HL-60 (cell line): ENCODE results near the gene MBNL1.

Source experiments
- DNase-seq, 2 experiments: peaks; one replicate each; pipeline ENCODE4 v3.0.0-alpha.2; 2010 to 2020; ENCODE audit warnings: low read depth in 1 of 2, low spot score in 1 of 2
- H3K27ac ChIP-seq: fragments of 250-450 bp; sonication (Bioruptor Pico); replicated peaks from 2 replicates; pipeline ENCODE4 v1.5.1; 2020; ENCODE audit warnings: mild to moderate bottlenecking, moderate library complexity
- H3K27me3 ChIP-seq: fragments of 250-450 bp; sonication (Bioruptor Pico); 2 replicates; pipeline ENCODE4 v1.5.1; 2021; ENCODE audit warnings: mild to moderate bottlenecking, moderate library complexity; ENCODE audit not compliant: insufficient read depth, poor library complexity, severe bottlenecking
- H3K4me3 ChIP-seq: replicated peaks from 2 replicates; pipeline ENCODE4 v1.5.1; 2011; ENCODE audit warnings: mild to moderate bottlenecking, control low read depth, low read length; ENCODE audit not compliant: insufficient read depth
- GABPA ChIP-seq: IDR thresholded peaks from 2 replicates; pipeline ENCODE4 v1.6.1; 2012; ENCODE audit warnings: low read depth
- POLR2AphosphoS5 ChIP-seq: IDR thresholded peaks from 2 replicates; pipeline ENCODE4 v1.6.1; 2012; ENCODE audit warnings: low read depth
- REST ChIP-seq: IDR thresholded peaks from 2 replicates; pipeline ENCODE4 v1.6.1; 2012; ENCODE audit warnings: low read depth; ENCODE audit not compliant: insufficient replicate concordance
- SPI1 ChIP-seq: IDR thresholded peaks from 2 replicates; pipeline ENCODE4 v1.6.1; 2012; ENCODE audit warnings: low read depth, mild to moderate bottlenecking, borderline replicate concordance
- TF ChIP-seq, protein P1 (sequence below): IDR thresholded peaks from one replicate; pipeline ENCODE4 v1.5.1; 2011; ENCODE audit warnings: low read length, control low read depth, inconsistent platforms; ENCODE audit not compliant: insufficient read depth

MBNL1 gene

DNA sequence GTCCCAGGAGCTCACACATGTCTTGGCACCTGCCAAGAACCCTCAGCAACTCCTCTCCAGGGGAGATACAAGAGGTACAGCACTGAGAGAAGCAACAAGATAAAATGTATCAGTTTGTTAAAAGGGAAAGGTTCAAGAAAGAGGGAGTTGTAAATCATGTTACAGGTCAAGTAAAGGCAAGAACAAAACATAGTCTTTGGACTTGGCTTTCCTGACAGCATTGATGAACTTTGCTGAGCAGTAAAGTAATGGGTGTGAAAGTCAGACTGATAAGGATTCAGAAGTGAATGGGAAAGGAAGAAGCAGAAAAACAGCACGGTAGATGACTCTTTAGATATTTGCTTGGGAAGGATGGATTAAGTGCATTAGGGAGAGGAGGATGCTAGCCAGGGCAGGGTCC lies 27.1 kb downstream of the MBNL1 start:
- no peak for DNase-seq
- no peak for TF ChIP-seq POLR2AphosphoS5
- TF ChIP-seq, protein P1, sequence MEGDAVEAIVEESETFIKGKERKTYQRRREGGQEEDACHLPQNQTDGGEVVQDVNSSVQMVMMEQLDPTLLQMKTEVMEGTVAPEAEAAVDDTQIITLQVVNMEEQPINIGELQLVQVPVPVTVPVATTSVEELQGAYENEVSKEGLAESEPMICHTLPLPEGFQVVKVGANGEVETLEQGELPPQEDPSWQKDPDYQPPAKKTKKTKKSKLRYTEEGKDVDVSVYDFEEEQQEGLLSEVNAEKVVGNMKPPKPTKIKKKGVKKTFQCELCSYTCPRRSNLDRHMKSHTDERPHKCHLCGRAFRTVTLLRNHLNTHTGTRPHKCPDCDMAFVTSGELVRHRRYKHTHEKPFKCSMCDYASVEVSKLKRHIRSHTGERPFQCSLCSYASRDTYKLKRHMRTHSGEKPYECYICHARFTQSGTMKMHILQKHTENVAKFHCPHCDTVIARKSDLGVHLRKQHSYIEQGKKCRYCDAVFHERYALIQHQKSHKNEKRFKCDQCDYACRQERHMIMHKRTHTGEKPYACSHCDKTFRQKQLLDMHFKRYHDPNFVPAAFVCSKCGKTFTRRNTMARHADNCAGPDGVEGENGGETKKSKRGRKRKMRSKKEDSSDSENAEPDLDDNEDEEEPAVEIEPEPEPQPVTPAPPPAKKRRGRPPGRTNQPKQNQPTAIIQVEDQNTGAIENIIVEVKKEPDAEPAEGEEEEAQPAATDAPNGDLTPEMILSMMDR, result no peak
- TF ChIP-seq REST, result no peak
- no peak for TF ChIP-seq GABPA
- no peak for TF ChIP-seq SPI1
- Histone ChIP-seq H3K4me3 (no peak overlapping the region), H3K27me3 (no peaks in the 10 kb centered on the region), H3K27ac (no peak overlapping the region; the same call in 1 of the 2 replicates)

DNA sequence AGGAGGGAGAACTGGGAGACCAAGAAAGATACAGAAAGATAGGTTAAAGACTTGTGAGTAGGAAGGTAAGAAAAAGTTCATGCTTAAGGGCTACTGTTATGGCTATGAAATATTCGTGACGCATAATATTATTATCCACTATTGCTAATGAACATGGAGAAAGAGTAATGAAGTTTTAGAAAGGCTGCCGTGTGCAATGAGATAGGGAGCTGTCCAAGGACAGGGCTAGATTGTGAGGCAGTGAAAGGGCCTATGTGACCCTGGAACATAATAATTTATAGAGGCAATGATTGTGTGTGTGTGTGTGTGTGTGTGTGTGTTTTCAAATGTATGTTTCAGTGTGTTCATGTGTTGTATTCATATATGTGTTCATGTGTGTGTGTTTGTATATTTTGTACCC lies 27.7 kb downstream of the MBNL1 start:
- TF ChIP-seq POLR2AphosphoS5, result no peak
- TF ChIP-seq REST, result peak; percentile 49
- no peak for DNase-seq
- Histone ChIP-seq H3K4me3 (no peak overlapping the region), H3K27ac (no peak overlapping the region), H3K27me3 (no peaks in the 10 kb centered on the region)

DNA sequence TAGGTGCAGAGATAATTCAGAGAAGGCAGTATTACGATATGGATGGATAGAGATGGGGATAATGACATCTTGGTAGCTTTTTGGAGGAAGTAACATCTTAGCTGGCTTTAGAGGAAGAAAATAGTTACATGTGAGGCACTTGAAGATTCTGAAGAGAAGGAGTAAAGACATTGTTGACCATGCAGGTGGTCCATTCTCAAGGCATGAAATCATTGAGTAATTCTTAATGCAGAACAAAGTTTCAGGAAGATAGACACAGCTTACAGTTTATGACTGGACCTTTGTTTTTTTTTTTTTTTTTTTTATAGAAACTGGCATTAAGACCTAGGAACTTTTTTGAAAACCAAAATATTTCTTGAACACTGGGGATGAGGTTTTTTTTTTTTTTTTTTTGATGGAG lies 28.2 kb downstream of the MBNL1 start:
- TF ChIP-seq GABPA (no peak), REST (no peak), SPI1 (no peak), POLR2AphosphoS5 (no peak)
- TF ChIP-seq, protein P1, result no peak
- no peak overlapping the region for H3K27ac ChIP-seq

More for the DNA sequence above, 28.2 kb downstream of the MBNL1 start:
- no peak for DNase-seq
- no peak overlapping the region for H3K4me3 ChIP-seq
- H3K27me3 ChIP-seq, result no peaks in the 10 kb centered on the region
